OCI-LY3 (cell line): Measurements from ENCODE around the gene FXYD7.

Source experiments
- CTCF ChIP-seq: fragments of 200-600, 300-600 bp; sonication (generic); IDR thresholded peaks from 2 replicates; pipeline ENCODE4 v1.5.1; 2014; ENCODE audit warnings: antibody characterized with exemption, low read length, low read depth
- EZH2phosphoT487 ChIP-seq: fragments of 200-600 bp; shearing (Covaris generic); IDR thresholded peaks from 2 replicates; pipeline ENCODE4 v1.6.1; 2018; ENCODE audit warnings: antibody characterized with exemption, mixed run types, low read depth

- TF ChIP-seq CTCF (no peak), EZH2phosphoT487 (no peak)
Observed at GRCh38 chr19:35116072-35116801, 26.8 kb upstream of the FXYD7 start.
